Omental fat pad (tissue), 4 donors: ENCODE measurements around the gene NBEA. TPM values are rescaled to one million over a fixed set of nuclear protein-coding genes. Genes with fewer than 3 reads are reported as not detected.

Experiments
- ATAC-seq: fragments of 150-250 bp; one replicate; pipeline ENCODE4 v1.9.1; 2016; ENCODE audit warnings: mild to moderate bottlenecking, moderate library complexity; ENCODE audit not compliant: low FRiP score
- DNase-seq: peaks from one replicate; pipeline ENCODE4 v3.0.0-alpha.2; 2019; ENCODE audit warnings: low spot score
- CTCF ChIP-seq, 3 donors: fragments of 450-650 bp; IDR thresholded peaks; one replicate each; pipeline ENCODE4 v1.5.1; 2016 to 2017; ENCODE audit warnings: antibody characterized with exemption in 3 of 3, mild to moderate bottlenecking in 3 of 3, moderate library complexity in 2 of 3
- total RNA-seq, 4 donors: library from RNA; depleted of rRNA; stranded (reverse); fragments of >200 nt; gene quantifications; one replicate each; pipeline ENCODE4 v1.1.0, GENCODE V29; 2016

NBEA gene
- total RNA-seq, 4 donors from 2014 or later: 4.3 to 10.7 (median 6.1) TPM

GRCh38 chr13:35460061-35460460 is 518.0 kb downstream of the NBEA start:
- no peak for ATAC-seq

GRCh38 chr13:35465371-35465770 is 523.3 kb downstream of the NBEA start:
- no peak for TF ChIP-seq CTCF (IDR thresholded peaks at IDR 0.05)
- ATAC-seq: no peak
- no peak for DNase-seq

More at GRCh38 chr13:35460061-35460460, 518.0 kb downstream of the NBEA start:
- no peak for DNase-seq
- no peak for TF ChIP-seq CTCF (IDR thresholded peaks at IDR 0.05)

- no peak for ATAC-seq
- no peak for DNase-seq
- no peak for TF ChIP-seq CTCF (IDR thresholded peaks at IDR 0.05)
Measured at GRCh38 chr13:35468195-35468594, 526.1 kb downstream of the NBEA start.

- no peak for DNase-seq
- no peak for ATAC-seq
- no peak for TF ChIP-seq CTCF (IDR thresholded peaks at IDR 0.05)
Measured at GRCh38 chr13:35469806-35470525, 527.9 kb downstream of the NBEA start.

GRCh38 chr13:35470671-35471661 is 528.9 kb downstream of the NBEA start:
- no peak for TF ChIP-seq CTCF (IDR thresholded peaks at IDR 0.05)
- peak; percentile 64 for ATAC-seq
- DNase-seq: no peak

GRCh38 chr13:35471706-35472322 is 529.7 kb downstream of the NBEA start:
- TF ChIP-seq CTCF (IDR thresholded peaks at IDR 0.05): no peak
- ATAC-seq: no peak
- DNase-seq: no peak
